Kidney (tissue), 14 donors: Measurements from ENCODE around the gene PHACTR3. TPM values are rescaled to one million over a fixed set of nuclear protein-coding genes. Genes with fewer than 3 reads are reported as not detected.

Source experiments
- DNase-seq, 5 donors: peaks; one replicate each; pipeline ENCODE4 v3.0.0-alpha.2; 2013 to 2020
- FAIRE-seq: peaks from 2 replicates; lab custom pipeline; 2012; peaks lifted over from hg19 to GRCh38; lab: Jason Lieb, UNC
- H3K27ac ChIP-seq, 2 donors: one replicate each; pipeline ENCODE4 v1.7.0; 2013; ENCODE audit warnings: low read depth in 2 of 2, low read length in 2 of 2, inconsistent platforms in 1 of 2
- H3K27me3 ChIP-seq: one replicate; pipeline ENCODE4 v1.7.1; 2013; ENCODE audit warnings: low read length, inconsistent platforms; ENCODE audit not compliant: control insufficient read depth, insufficient read depth
- H3K36me3 ChIP-seq, 3 donors: one replicate each; pipeline versions ENCODE4 v1.7.0 to v1.7.1; 2013; ENCODE audit warnings: low read length in 3 of 3, control low read depth in 1 of 3, inconsistent platforms in 1 of 3; ENCODE audit not compliant: insufficient read depth in 3 of 3, control insufficient read depth in 2 of 3
- H3K4me1 ChIP-seq, 3 donors: one replicate each; pipeline versions ENCODE4 v1.7.0 to v1.7.1; 2013; ENCODE audit warnings: low read length in 3 of 3, inconsistent platforms in 1 of 3, low read depth in 1 of 3; ENCODE audit not compliant: control insufficient read depth in 2 of 3, insufficient read depth in 2 of 3
- H3K4me3 ChIP-seq, 3 donors: one replicate each; pipeline versions ENCODE4 v1.7.0 to v1.8.1; 2013; ENCODE audit warnings: low read length in 3 of 3, control low read depth in 1 of 3, inconsistent platforms in 1 of 3
- H3K9ac ChIP-seq, 3 donors: one replicate each; pipeline versions ENCODE4 v1.7.0 to v1.7.1; 2013; ENCODE audit warnings: low read length in 3 of 3, control low read depth in 1 of 3, inconsistent platforms in 1 of 3
- H3K9me3 ChIP-seq, 3 donors: one replicate each; pipeline versions ENCODE4 v1.7.0 to v1.7.1; 2013; ENCODE audit warnings: low read length in 3 of 3, control low read depth in 1 of 3, inconsistent platforms in 1 of 3; ENCODE audit not compliant: control insufficient read depth in 2 of 3, insufficient read depth in 1 of 3
- CTCF ChIP-seq: IDR thresholded peaks from 3 replicates; pipeline ENCODE4 v1.5.1; 2012; ENCODE audit warnings: mild to moderate bottlenecking, moderate library complexity, borderline replicate concordance; ENCODE audit not compliant: insufficient read depth; ENCODE audit errors: extremely low read depth
- intact Hi-C: fragments of 100-400 bp; cut with DNase I; formaldehyde crosslinking; loops from one replicate; pipeline ENCODE4 v1.11.1; 2022
- polyA plus RNA-seq: library from polyadenylated mRNA; stranded (reverse); fragments of 350-450 nt; fragmentation: Illumina TruSeq; extraction: RNeasy Lipid Tissue Mini Kit (QIAGEN cat#74804); gene quantifications from one replicate; pipeline ENCODE4 v1.2.3, GENCODE V29; 2014; ENCODE audit warnings: low read depth, low replicate concordance; ENCODE audit not compliant: insufficient read depth
- total RNA-seq: library from RNA; stranded (reverse); fragmentation: NEBNext Ultra II Directional; extraction: Animal tissue kit (Norgen Biotek cat#: 25700); gene quantifications from one replicate; pipeline ENCODE4 v1.2.1, GENCODE V29; 2021
- donor health status: control.
- donor health status: control.
- donor health status: control.
- donor health status: control.
- donor health status: control.
- donor health status: DM: yes; HTN: yes; CAD: no.
- donor health status: Normal renal cell carcinoma (clear cell type).

PHACTR3 gene
- total and polyA plus RNA-seq, 2 donors from 2014 or later: 1.7 to 12.3 TPM

GRCh38 chr20:59785986-59786795 is 181.9 kb downstream of the PHACTR3 start:
- no peak for TF ChIP-seq CTCF
- no peak overlapping the region for H3K27ac ChIP-seq
- intact Hi-C loops: loop anchor here (10.0 kb wide), 1 partner anchor 59 kb away; no protein-coding TSS in a partner anchor
- no peaks in the 10 kb centered on the region for H3K9me3 ChIP-seq
- no peaks in the 10 kb centered on the region for H3K36me3 ChIP-seq
- H3K9ac ChIP-seq: no peak overlapping the region
- DNase-seq: peak in 1 of 5 donors; percentile 6
- H3K4me1 ChIP-seq: no peaks in the 10 kb centered on the region
- no peaks in the 10 kb centered on the region for H3K27me3 ChIP-seq
- no peak for FAIRE-seq
- H3K4me3 ChIP-seq: no peak overlapping the region

GRCh38 chr20:59786801-59787537 is 182.6 kb downstream of the PHACTR3 start:
- DNase-seq: peak in 1 of 5 donors; percentile 4
- no peak for TF ChIP-seq CTCF
- H3K27ac ChIP-seq: no peak overlapping the region
- intact Hi-C loops: loop anchor here (10.0 kb wide), 1 partner anchor 58 kb away; no protein-coding TSS in a partner anchor
- no peak overlapping the region for H3K4me3 ChIP-seq
- H3K4me1 ChIP-seq: no peaks in the 10 kb centered on the region
- no peaks in the 10 kb centered on the region for H3K27me3 ChIP-seq
- no peaks in the 10 kb centered on the region for H3K36me3 ChIP-seq
- no peak overlapping the region for H3K9ac ChIP-seq
- peaks cover 0 to 3% (median 0%) of the 10 kb centered on the region in 3 donors for H3K9me3 ChIP-seq
- FAIRE-seq: no peak

- intact Hi-C loops: loop anchor here (10.0 kb wide), 1 partner anchor 57 kb away; no protein-coding TSS in a partner anchor
Measured at GRCh38 chr20:59787538-59787890, 183.2 kb downstream of the PHACTR3 start.

More at GRCh38 chr20:59787538-59787890, 183.2 kb downstream of the PHACTR3 start:
- Histone ChIP-seq H3K9me3 (peaks cover 0 to 9% (median 0%) of the 10 kb centered on the region in 3 donors), H3K27ac (no peak overlapping the region), H3K4me3 (no peak overlapping the region), H3K4me1 (no peaks in the 10 kb centered on the region), H3K27me3 (no peaks in the 10 kb centered on the region), H3K9ac (no peak overlapping the region), H3K36me3 (no peaks in the 10 kb centered on the region)
- no peak for TF ChIP-seq CTCF
- peak in 1 of 5 donors; percentile 4 for DNase-seq
- FAIRE-seq: no peak
